Pancreas (tissue), 10 donors: ENCODE data around the gene RASSF3. TPM values are rescaled to one million over a fixed set of nuclear protein-coding genes. Genes with fewer than 3 reads are reported as not detected.

Experiments used
- ATAC-seq, 4 donors: fragments of 200-7000 bp; cut with Tn5 transposase; one replicate each; pipeline versions ENCODE4 v1.8.0 to v1.9.1; 2020; ENCODE audit warnings: mild to moderate bottlenecking in 4 of 4, moderate library complexity in 4 of 4
- DNase-seq, 6 donors: peaks; one replicate each; pipeline ENCODE4 v3.0.0-alpha.2; 2020
- FAIRE-seq: peaks from 2 replicates; lab custom pipeline; 2012; peaks lifted over from hg19 to GRCh38; lab: Jason Lieb, UNC
- H3K27ac ChIP-seq, 4 donors: fragments of 200-600 bp; sonication (generic); 1 replicate in 3 of 4; 2 replicates in 1 of 4; pipeline versions ENCODE4 v1.5.0 to v1.8.0; 2020
- H3K27me3 ChIP-seq, 4 donors: fragments of 200-600 bp; one replicate each; pipeline ENCODE4 v1.8.0; 2021
- H3K36me3 ChIP-seq, 3 donors: fragments of 200-600 bp; sonication (generic) in 1 of 3; one replicate each; pipeline versions ENCODE4 v1.5.0 to v1.8.0; 2020 to 2021
- H3K4me1 ChIP-seq, 3 donors: fragments of 200-600 bp; one replicate each; pipeline ENCODE4 v1.8.0; 2021
- H3K4me3 ChIP-seq, 4 donors: fragments of 200-600 bp; sonication (generic) in 2 of 4; one replicate each; pipeline versions ENCODE4 v1.5.0 to v1.8.0; 2020 to 2021
- H3K9me3 ChIP-seq, 4 donors: fragments of 200-600 bp; one replicate each; pipeline ENCODE4 v1.8.0; 2021
- CTCF ChIP-seq, 4 donors: fragments of 200-600 bp; sonication (generic) in 3 of 4; IDR thresholded peaks; one replicate each; pipeline versions ENCODE4 v1.5.0 to v1.8.0; 2021; ENCODE audit warnings: antibody characterized with exemption in 4 of 4
- WGBS, 2 donors: extraction: QIAGEN DNeasy Blood & Tissue Kit; methylation state at CpG; one replicate each; pipeline ENCODE4 v1.1.7; 2013; 5-methylcytosine and 5-hydroxymethylcytosine counted together
- intact Hi-C, 3 donors: fragments of 100-400 bp; cut with DNase I; formaldehyde crosslinking; loops; one replicate each; pipeline versions ENCODE4 v1.11.1 to v1.14.2; 2022
- polyA plus RNA-seq, 2 donors: library from polyadenylated mRNA; stranded (reverse); fragments of 200-250 nt; gene quantifications; one replicate each; pipeline ENCODE4 v1.2.3, GENCODE V29; 2013
- total RNA-seq, 6 donors: library from RNA; stranded (reverse); fragmentation: NEBNext Ultra II Directional in 4 of 6; extraction: Animal tissue kit (Norgen Biotek cat#: 25700) in 4 of 6; gene quantifications; one replicate each; pipeline versions ENCODE4 v1.2.1 to v1.2.4, GENCODE V29; 2021 to 2023
- donor health status: healthy with polysubstance abuse.
- donor health status: DM: no; HTN: no; CAD: no; lungs with moderate emphysema.
- donor health status: DM: no; HTN: no; CAD: no.
- donor health status: control.
- donor health status: control.
- donor health status: Bipolar disorder and iron deficiency.
- donor health status: DM: yes; HTN: yes; CAD: no.
- donor health status: DM: no; HTN: no; CAD: no.
- donor health status: DM: no; HTN: no; CAD: no.
- donor health status: DM: yes; HTN: yes; CAD: no.

The RASSF3 gene
- total and polyA plus RNA-seq, 8 donors, result 5.2 to 36.5 (median 21.5) TPM

GRCh38 chr12:64691227-64691794 is 81.0 kb downstream of the RASSF3 start:
- Histone ChIP-seq H3K4me3 (no peak overlapping the region), H3K36me3 (peaks cover 0 to 6% (median 0%) of the 10 kb centered on the region in 3 donors), H3K4me1 (no peaks in the 10 kb centered on the region), H3K9me3 (no peaks in the 10 kb centered on the region), H3K27ac (no peak overlapping the region), H3K27me3 (no peaks in the 10 kb centered on the region)
- ATAC-seq (no peak), DNase-seq (no peak), FAIRE-seq (no peak)
- 96 to 98% methylated on average over 6 of the region's 6 CpGs for WGBS, 2 donors
- no peak for TF ChIP-seq CTCF (IDR thresholded peaks at IDR 0.05)
- intact Hi-C loops, result loop anchor here in 1 of 3 donors (5.0 kb wide), 1 partner anchor 139 kb away; no protein-coding TSS in a partner anchor

- Histone ChIP-seq H3K4me1 (no peaks in the 10 kb centered on the region), H3K27me3 (no peaks in the 10 kb centered on the region), H3K4me3 (no peak overlapping the region), H3K36me3 (no peaks in the 10 kb centered on the region), H3K27ac (no peak overlapping the region), H3K9me3 (no peaks in the 10 kb centered on the region)
- WGBS, 2 donors, result 44 to 55% methylated on average over 2 of the region's 2 CpGs
- ATAC-seq (no peak), DNase-seq (no peak), FAIRE-seq (no peak)
- intact Hi-C loops, result loop anchor here in 1 of 3 donors (5.0 kb wide), 1 partner anchor 140 kb away; no protein-coding TSS in a partner anchor
- no peak for TF ChIP-seq CTCF (IDR thresholded peaks at IDR 0.05)
Observed at GRCh38 chr12:64691795-64692583, 81.7 kb downstream of the RASSF3 start.

GRCh38 chr12:64694130-64695040 is 84.1 kb downstream of the RASSF3 start:
- intact Hi-C loops, result loop anchor here in 2 of 3 donors (5.0 kb wide), 1 partner anchor 142 kb away; no protein-coding TSS in a partner anchor
- Histone ChIP-seq H3K4me3 (no peak overlapping the region), H3K27me3 (no peaks in the 10 kb centered on the region), H3K9me3 (no peaks in the 10 kb centered on the region), H3K36me3 (no peaks in the 10 kb centered on the region), H3K27ac (no peak overlapping the region), H3K4me1 (no peaks in the 10 kb centered on the region)
- ATAC-seq (no peak), DNase-seq (no peak), FAIRE-seq (no peak)
- no peak for TF ChIP-seq CTCF (IDR thresholded peaks at IDR 0.05)
- WGBS, 2 donors, result 80 to 83% methylated on average over 18 of the region's 18 CpGs

- ATAC-seq (no peak), DNase-seq (no peak), FAIRE-seq (no peak)
- H3K4me1 ChIP-seq, result no peaks in the 10 kb centered on the region
- H3K4me3 ChIP-seq, result no peak overlapping the region
- 78 to 84% methylated on average over 5 of the region's 5 CpGs for WGBS, 2 donors
- H3K36me3 ChIP-seq, result no peaks in the 10 kb centered on the region
- H3K27me3 ChIP-seq, result no peaks in the 10 kb centered on the region
- TF ChIP-seq CTCF (IDR thresholded peaks at IDR 0.05), result no peak
- intact Hi-C loops, result loop anchor here in 1 of 3 donors (5.0 kb wide), 1 partner anchor 143 kb away; no protein-coding TSS in a partner anchor
- H3K27ac ChIP-seq, result no peak overlapping the region
- H3K9me3 ChIP-seq, result no peaks in the 10 kb centered on the region
Observed at GRCh38 chr12:64695550-64695949, 85.3 kb downstream of the RASSF3 start.
